Measurements from ENCODE around the gene PPFIA1.

DNA sequence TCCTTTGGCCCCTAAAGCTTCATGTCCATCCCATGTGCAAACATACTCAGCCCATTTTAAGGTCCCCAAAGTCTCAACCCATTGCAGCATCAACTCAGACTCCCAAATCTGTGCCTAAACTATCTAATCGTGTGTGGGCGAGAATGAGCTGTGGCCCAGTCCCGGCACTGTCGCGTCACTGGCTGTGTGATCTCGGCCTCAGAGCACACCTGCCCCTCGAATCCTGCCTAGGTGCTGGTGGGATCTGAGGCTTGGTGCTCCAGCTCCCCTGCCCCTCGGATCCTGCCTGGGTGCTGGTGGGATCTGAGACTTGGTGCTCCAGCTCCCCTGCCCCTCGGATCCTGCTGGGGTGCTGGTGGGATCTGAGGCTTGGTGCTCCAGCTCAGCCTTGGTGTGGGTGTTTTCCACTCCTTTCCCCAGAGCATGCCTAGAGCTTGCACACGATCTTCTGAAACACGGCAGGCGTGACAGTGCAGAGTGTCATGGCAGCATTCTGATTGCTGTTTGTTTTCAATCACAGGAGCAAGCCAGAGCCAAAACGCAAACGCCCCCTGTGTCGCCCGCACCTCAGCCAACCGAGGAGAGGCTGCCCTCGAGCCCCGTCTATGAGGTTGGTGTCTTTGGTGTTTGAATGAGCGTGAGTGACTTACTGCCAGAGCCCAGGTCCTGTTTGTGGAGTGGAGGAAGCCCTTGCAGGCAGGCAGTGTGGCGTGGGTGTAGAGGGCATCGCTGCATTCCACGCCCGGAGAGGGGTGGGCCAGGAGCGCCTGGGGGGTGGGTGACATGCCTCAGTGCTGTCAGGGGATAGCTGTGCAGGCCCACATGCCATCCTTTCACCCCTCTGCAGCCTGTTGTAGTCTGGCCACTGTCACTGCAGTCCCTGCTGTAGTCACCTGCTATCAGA, 160.4 kb downstream of the PPFIA1 start:
- no peak for TF ChIP-seq POLR2A (IDR thresholded peaks at IDR 0.05)
- TF ChIP-seq, protein P1, sequence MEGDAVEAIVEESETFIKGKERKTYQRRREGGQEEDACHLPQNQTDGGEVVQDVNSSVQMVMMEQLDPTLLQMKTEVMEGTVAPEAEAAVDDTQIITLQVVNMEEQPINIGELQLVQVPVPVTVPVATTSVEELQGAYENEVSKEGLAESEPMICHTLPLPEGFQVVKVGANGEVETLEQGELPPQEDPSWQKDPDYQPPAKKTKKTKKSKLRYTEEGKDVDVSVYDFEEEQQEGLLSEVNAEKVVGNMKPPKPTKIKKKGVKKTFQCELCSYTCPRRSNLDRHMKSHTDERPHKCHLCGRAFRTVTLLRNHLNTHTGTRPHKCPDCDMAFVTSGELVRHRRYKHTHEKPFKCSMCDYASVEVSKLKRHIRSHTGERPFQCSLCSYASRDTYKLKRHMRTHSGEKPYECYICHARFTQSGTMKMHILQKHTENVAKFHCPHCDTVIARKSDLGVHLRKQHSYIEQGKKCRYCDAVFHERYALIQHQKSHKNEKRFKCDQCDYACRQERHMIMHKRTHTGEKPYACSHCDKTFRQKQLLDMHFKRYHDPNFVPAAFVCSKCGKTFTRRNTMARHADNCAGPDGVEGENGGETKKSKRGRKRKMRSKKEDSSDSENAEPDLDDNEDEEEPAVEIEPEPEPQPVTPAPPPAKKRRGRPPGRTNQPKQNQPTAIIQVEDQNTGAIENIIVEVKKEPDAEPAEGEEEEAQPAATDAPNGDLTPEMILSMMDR (IDR thresholded peaks at IDR 0.05) = no peak

Measured in testis (tissue), 2 donors.